DND-41 (cell line): ENCODE data around the gene RAD50.
A peak's percentile ranks its signal among the peaks of the same experiment; 100 is the strongest.

Source experiments
- ATAC-seq: fragments of 200-7000 bp; cut with Tn5 transposase; 3 replicates; pipeline ENCODE4 v1.9.1; 2021; ENCODE audit warnings: low read depth; ENCODE audit not compliant: insufficient read depth
- DNase-seq: peaks from one replicate; pipeline ENCODE4 v3.0.0-alpha.2; 2020
- H2AFZ ChIP-seq: 2 replicates; pipeline ENCODE4 v1.6.0; 2012; ENCODE audit warnings: low read depth, low read length
- H3K27ac ChIP-seq: 2 replicates; pipeline ENCODE4 v1.5.1; 2012; ENCODE audit warnings: low read length, inconsistent platforms
- H3K27me3 ChIP-seq: fragments of 200-600 bp; sonication (generic); 2 replicates; pipeline ENCODE4 v1.6.0; 2012; ENCODE audit warnings: low read length, mild to moderate bottlenecking, inconsistent platforms; ENCODE audit not compliant: insufficient read depth, poor library complexity
- H3K36me3 ChIP-seq: 2 replicates; pipeline ENCODE4 v1.5.1; 2012; ENCODE audit warnings: low read length, inconsistent platforms; ENCODE audit not compliant: insufficient read depth
- H3K4me1 ChIP-seq: 2 replicates; pipeline ENCODE4 v1.5.1; 2012; ENCODE audit warnings: mild to moderate bottlenecking, low read length; ENCODE audit not compliant: insufficient read depth
- H3K4me2 ChIP-seq: 2 replicates; pipeline ENCODE4 v1.6.0; 2012; ENCODE audit warnings: mild to moderate bottlenecking, moderate library complexity, low read length, inconsistent platforms; ENCODE audit not compliant: insufficient read depth
- H3K4me3 ChIP-seq, 2 experiments: fragments of 200-600 bp in 1 of 2; shearing (Covaris generic) in 1 of 2; 2 replicates each; pipeline ENCODE4 v1.5.1; 2012 to 2016; ENCODE audit warnings: inconsistent platforms in 2 of 2, low read length in 2 of 2, mild to moderate bottlenecking in 2 of 2, low read depth in 1 of 2, moderate library complexity in 1 of 2
- H3K79me2 ChIP-seq: 2 replicates; pipeline ENCODE4 v1.6.0; 2012; ENCODE audit warnings: low read length, inconsistent platforms; ENCODE audit not compliant: insufficient read depth
- H3K9ac ChIP-seq: 2 replicates; pipeline ENCODE4 v1.6.0; 2012; ENCODE audit warnings: low read depth, mild to moderate bottlenecking, inconsistent platforms, low read length, moderate library complexity
- H3K9me3 ChIP-seq: 2 replicates; pipeline ENCODE4 v1.5.1; 2012; ENCODE audit warnings: low read length, moderate library complexity, mild to moderate bottlenecking, inconsistent platforms; ENCODE audit not compliant: insufficient read depth, severe bottlenecking
- H4K20me1 ChIP-seq: 2 replicates; pipeline ENCODE4 v1.6.0; 2012; ENCODE audit warnings: low read length; ENCODE audit not compliant: insufficient read depth
- EZH2 ChIP-seq: IDR thresholded peaks from 3 replicates; pipeline ENCODE4 v1.6.1; 2012; ENCODE audit warnings: borderline replicate concordance, low read depth, mild to moderate bottlenecking, moderate library complexity, low read length, inconsistent platforms; ENCODE audit not compliant: severe bottlenecking
- TF ChIP-seq, protein P1 (sequence below): IDR thresholded peaks from 2 replicates; pipeline ENCODE4 v1.5.1; 2012; ENCODE audit warnings: borderline replicate concordance, low read length, moderate library complexity, mild to moderate bottlenecking; ENCODE audit not compliant: poor library complexity, severe bottlenecking; ENCODE audit errors: extremely low read depth

Gene RAD50

DNA sequence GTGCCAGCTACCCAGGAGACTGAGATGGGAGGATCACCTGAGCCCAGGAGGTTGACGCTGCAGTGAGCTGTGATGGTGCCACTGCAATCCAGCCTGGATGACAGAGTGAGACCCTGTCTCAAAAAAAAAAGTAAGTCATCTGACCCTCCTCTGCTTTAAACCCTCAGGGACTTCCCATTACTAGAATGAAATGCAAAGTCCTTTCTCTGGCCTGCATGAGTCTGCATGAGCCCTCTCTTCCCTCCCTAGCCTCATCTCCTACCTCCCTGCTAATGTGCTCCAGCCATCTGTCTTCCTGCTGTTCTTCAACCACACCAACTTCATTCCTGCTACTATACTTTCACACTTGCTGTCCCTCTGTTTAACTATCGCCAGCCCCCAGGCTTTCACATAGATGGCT lies 28.8 kb upstream of the RAD50 start:
- Histone ChIP-seq H3K4me3 (no peak overlapping the region), H2AFZ (no peak overlapping the region), H3K27ac (no peak overlapping the region), H3K79me2 (no peaks in the 10 kb centered on the region), H3K27me3 (no peaks in the 10 kb centered on the region), H4K20me1 (no peaks in the 10 kb centered on the region), H3K4me2 (no peak overlapping the region), H3K4me1 (no peaks in the 10 kb centered on the region), H3K36me3 (no peaks in the 10 kb centered on the region), H3K9ac (no peak overlapping the region), H3K9me3 (no peaks in the 10 kb centered on the region)
- TF ChIP-seq EZH2 = no peak
- TF ChIP-seq, protein P1, sequence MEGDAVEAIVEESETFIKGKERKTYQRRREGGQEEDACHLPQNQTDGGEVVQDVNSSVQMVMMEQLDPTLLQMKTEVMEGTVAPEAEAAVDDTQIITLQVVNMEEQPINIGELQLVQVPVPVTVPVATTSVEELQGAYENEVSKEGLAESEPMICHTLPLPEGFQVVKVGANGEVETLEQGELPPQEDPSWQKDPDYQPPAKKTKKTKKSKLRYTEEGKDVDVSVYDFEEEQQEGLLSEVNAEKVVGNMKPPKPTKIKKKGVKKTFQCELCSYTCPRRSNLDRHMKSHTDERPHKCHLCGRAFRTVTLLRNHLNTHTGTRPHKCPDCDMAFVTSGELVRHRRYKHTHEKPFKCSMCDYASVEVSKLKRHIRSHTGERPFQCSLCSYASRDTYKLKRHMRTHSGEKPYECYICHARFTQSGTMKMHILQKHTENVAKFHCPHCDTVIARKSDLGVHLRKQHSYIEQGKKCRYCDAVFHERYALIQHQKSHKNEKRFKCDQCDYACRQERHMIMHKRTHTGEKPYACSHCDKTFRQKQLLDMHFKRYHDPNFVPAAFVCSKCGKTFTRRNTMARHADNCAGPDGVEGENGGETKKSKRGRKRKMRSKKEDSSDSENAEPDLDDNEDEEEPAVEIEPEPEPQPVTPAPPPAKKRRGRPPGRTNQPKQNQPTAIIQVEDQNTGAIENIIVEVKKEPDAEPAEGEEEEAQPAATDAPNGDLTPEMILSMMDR = no peak
- DNase-seq (no peak), ATAC-seq (no peak)

DNA sequence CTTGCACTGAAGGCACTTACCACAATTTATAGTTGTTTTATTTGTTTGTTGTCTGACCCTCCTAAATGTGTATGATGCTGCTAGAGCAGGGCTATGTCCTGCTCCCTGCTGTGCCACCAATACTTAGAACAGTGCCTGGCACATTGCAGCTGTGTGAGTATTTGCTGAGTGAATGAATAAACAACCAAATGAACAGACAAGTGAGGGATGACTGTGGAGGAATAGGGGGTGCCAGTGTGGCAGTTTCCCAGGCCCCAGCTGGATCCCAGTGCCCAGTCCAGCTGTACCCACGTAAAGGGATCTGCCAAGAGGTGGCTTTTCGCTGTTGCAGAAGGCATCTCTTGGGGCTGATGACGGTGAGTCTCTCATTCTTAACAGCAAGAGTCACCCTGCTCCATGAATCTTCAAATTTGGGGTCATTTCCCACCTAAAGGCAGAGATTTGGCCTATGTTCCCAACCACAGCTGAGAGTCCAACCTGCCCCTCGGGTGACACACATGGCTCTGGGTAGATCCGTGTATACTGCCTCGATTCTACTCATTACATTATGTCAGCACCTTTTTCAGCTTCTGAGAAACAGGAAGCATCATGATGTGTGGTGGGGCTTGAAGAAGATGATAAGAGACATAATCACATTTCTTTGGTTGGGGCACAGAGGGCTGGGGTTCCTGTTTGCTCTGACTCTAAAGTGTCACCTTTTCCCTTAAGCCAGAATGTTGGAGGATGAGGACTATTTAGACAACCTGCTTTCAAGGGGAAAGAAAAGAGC lies 27.7 kb upstream of the RAD50 start:
- no peak for DNase-seq
- Histone ChIP-seq H3K36me3 (no peaks in the 10 kb centered on the region), H3K4me3 (no peak overlapping the region), H3K27me3 (no peaks in the 10 kb centered on the region), H2AFZ (no peak overlapping the region), H3K4me2 (no peak overlapping the region), H3K4me1 (no peaks in the 10 kb centered on the region), H4K20me1 (no peaks in the 10 kb centered on the region), H3K27ac (no peak overlapping the region), H3K79me2 (no peaks in the 10 kb centered on the region), H3K9ac (no peak overlapping the region), H3K9me3 (no peaks in the 10 kb centered on the region)
- TF ChIP-seq EZH2 = no peak
- TF ChIP-seq, protein P1 = no peak
- peak; percentile 47; the same call in 1 of the 3 replicates for ATAC-seq

DNA sequence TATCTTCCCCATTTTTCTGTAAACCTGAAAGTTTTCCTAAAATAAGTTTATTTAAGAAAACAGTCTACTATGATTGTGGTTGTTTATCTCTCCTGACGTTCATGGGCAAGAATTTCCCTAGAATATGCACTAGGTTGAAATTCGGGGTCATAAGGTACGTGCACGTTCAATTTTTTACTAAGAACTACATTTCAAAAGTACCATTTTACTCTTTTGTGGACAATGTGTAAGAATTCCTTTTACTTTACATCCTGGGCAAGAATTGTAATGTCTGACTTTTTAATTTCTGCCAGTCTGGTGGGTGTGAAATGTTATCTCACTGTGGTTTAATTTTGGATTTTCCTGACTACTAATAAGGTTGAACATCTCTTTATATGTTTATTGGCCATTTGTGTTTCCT lies 25.8 kb upstream of the RAD50 start:
- no peak overlapping the region for H3K4me2 ChIP-seq
- no peak overlapping the region for H2AFZ ChIP-seq

More for the DNA sequence above, 25.8 kb upstream of the RAD50 start:
- Histone ChIP-seq H3K36me3 (no peaks in the 10 kb centered on the region), H3K4me3 (no peak overlapping the region), H3K9me3 (no peaks in the 10 kb centered on the region), H3K79me2 (no peaks in the 10 kb centered on the region), H3K9ac (no peak overlapping the region), H3K27ac (no peak overlapping the region), H3K4me1 (no peaks in the 10 kb centered on the region), H4K20me1 (no peaks in the 10 kb centered on the region), H3K27me3 (no peaks in the 10 kb centered on the region)
- DNase-seq = no peak
- TF ChIP-seq EZH2 = no peak
- TF ChIP-seq, protein P1 = no peak
- no peak for ATAC-seq
